GM18517 (cell line): ENCODE measurements around the gene PIK3R2.

Experiments used
- ATAC-seq: cut with Tn5 transposase; IDR thresholded peaks from one replicate; pipeline ENCODE4 v1.9.1; 2021; ENCODE audit warnings: mild to moderate bottlenecking, moderate library complexity; ENCODE audit not compliant: unreplicated experiment

Gene PIK3R2

DNA sequence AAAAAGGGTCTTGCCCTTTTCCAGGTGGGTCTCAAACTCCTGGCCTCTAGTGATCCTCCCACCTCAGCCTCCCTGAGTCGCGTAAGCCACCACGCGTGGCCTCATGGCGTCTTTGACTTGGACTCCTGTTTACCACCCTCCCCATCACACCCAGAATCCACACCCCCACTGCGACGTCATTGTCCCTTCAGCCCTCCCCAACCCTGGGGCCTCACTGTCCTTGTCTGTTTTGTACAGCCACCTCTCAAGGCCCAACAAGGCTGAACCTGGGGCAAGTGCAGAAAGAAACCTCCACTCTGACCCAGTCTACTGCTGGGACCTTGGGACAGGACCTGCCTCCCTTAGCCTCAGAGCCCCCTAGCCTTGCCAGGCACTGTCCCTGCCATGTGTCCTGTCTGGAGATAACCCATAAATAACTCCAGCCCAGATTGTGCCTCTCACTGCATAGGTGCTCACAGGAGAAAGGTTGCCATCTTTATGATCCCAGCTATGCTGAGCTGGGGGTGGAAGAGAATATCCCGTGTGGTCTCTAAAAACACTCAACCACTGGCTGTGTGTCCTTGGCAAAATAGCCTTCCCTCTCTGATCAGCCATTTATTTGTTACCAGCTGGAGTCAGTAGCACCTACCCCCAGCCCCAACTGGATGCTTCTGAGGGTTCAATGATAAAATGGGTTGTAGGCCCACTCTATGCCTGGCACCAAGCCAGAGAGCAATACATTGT is 18.8 kb downstream of the PIK3R2 start:
- no peak for ATAC-seq

DNA sequence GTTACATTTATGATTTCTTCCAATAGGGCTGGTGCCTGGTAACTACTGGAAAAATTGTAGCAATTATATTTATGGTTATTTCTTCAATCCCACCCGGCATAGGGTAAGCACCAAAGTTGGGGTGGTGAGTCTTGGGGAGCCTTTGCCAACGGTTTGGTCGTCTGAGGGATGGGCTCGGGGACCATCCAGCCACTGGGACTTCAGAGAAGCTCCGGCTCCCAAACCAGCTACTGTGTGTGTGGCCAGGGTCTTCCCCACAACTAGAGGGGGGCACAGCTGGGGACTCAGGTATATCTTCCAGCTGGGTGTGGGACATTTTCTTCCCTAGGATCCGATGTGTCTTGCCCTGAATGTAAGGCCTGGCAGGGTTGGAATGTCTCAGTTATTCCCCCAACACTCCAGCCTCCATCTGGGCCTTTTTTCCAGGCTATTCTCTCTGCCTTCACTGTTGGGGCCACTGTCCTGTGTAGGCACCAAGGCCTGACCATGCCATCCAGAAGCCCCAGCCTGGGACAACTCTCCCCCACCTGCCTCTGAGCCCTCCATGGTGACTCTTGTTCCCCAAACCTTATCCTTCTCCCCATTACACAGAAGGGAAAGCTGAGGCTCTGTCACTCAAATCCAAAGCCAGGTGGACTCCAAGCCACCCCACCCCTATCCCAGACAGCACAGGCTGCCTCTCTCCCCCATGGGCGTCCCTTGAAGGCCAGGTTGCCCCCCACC is 19.5 kb downstream of the PIK3R2 start:
- no peak for ATAC-seq

DNA sequence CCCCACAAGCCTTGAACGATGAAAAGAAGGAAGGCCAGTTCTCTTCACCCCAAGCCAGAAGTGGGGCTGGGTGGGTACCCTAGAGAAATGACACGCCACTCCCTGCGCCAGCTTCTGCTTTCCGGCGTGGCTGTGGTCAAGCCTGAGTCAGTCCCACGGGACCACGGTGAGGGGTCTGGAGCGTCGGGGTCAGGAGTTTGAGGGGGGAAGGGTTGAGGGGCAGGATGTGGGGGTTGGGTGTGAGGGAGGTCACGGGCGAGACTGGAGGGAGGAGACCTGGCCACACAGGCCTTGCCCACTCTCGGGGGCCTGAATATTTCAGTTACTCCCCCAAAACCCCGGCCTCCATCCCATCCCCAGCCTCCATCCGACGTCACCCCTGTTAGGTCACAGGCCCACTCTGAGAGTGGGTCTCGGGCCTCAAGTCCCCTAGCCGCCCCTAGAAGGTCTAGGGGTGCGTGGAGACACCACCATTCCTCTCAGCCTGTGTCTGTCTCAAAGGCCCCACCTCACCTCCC is 20.1 kb downstream of the PIK3R2 start:
- ATAC-seq = no peak

DNA sequence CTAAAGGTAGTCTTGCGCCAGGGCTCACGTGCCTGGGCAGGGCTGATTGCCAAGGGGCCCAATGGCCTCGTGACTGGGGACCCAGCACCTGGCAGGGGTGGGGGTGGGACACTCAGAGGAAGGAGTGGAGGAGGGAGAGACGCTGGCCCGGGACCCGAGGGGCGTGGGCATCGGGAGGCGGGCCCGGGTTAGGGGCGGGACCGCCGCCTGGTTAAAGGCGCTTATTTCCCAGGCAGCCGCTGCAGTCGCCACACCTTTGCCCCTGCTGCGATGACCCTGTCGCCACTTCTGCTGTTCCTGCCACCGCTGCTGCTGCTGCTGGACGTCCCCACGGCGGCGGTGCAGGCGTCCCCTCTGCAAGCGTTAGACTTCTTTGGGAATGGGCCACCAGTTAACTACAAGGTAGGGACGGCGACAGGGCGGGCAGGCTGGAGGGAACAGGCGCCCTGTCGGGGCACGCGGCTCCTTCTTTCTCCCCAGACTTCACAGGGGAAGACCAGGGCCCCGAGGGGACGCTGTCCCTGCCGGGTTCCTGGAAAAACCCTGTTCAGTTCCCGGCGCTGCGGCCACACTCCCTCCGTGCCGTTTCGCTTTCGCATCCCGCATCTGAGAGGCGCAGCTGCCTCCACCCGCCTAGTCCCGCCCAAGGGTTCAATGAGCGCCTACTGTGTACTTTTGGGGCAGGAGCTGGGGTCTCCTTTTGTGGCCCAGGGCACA is 20.8 kb downstream of the PIK3R2 start, which contains the start of gene IFI30:
Gene IFI30, plus strand, starts transcription at position 242 of the 717 bp plus-strand sequence. Its CDS starts 29 bp downstream, at position 271.
- peak; percentile 47 for ATAC-seq

DNA sequence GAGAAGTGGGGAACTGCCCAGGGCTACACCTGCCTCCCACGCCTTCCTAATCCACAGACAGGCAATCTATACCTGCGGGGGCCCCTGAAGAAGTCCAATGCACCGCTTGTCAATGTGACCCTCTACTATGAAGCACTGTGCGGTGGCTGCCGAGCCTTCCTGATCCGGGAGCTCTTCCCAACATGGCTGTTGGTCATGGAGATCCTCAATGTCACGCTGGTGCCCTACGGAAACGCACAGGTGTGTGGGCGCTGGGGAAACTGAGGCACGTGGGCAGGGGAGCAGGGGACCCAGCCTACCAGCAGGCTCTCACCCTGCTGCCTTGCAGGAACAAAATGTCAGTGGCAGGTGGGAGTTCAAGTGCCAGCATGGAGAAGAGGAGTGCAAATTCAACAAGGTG is 22.0 kb downstream of the PIK3R2 start:
- ATAC-seq = no peak

DNA sequence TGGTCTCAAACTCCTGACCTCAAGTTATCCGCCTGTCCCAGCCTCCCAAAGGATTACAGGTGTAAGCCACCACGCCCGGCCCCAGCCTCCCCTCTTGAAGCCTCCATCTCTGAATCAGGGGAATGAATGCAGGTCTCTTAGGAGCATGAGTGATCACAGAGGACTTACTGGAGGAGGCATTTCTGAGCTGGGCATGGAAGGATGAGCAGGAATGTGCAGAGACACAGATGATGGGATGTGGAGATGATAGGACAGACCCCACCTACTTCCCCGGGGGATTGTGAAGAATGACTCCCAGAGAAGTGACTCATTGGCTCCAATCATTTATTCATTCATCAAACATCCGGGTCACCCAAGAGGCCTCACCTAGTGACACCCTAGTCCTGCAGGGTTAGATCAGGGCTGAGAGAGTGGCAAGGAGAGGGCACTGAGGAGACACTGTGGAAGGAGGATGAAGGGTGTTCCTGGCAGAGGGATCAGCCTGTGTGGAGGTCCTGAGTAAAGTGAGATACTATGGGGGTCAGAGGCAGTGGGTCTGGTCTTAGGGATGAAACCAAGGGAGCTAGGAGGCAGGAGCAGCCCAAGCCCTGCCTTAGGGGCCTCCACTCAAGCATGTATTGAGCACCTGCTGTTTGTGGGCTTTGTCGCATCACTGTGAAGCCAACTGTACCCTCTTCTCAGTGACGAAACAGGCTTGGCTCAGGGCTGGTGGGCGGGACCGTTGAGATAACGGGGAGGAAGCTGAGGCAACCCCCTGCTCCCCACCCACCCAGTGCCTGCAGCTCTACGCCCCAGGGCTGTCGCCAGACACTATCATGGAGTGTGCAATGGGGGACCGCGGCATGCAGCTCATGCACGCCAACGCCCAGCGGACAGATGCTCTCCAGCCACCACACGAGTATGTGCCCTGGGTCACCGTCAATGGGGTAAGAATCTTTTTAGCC is 23.7 kb downstream of the PIK3R2 start:
- no peak for ATAC-seq

DNA sequence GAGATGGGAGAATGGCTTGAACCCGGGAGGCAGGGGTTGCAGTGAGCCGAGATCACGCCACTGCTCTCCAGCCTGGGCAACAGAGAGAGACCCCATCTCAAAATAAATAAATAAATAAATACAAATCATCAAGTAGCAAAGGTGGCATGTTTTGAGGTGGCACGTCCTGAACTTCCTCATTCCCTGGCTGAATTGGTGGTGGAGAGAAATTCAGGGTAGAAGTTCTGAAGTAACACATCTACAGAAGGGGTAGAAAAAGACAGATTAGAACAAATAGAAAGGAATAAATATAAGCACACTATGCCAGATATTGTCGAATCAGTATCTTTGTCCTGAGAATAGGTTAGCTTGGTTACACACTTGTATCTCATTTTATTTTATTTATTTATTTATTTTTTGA is 27.0 kb downstream of the PIK3R2 start:
- ATAC-seq = no peak

DNA sequence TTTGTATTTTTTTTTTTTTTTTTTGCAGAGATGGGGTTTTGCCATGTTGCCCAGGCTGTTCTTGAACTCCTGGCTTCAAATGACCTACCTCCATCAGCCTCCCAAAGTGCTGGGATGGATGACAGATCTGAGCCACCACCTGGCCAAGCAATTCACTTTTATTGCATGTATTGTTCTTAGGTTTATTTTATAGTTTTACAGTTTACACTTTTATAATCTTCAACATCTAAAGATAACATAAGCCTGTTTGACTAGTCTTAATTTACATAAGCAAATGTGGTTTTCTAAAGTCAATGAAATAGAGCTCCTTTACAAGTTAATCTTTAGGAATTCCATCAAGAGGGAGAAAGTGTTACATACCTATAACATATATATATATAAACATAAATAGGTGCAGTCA is 30.6 kb downstream of the PIK3R2 start:
- no peak for ATAC-seq

DNA sequence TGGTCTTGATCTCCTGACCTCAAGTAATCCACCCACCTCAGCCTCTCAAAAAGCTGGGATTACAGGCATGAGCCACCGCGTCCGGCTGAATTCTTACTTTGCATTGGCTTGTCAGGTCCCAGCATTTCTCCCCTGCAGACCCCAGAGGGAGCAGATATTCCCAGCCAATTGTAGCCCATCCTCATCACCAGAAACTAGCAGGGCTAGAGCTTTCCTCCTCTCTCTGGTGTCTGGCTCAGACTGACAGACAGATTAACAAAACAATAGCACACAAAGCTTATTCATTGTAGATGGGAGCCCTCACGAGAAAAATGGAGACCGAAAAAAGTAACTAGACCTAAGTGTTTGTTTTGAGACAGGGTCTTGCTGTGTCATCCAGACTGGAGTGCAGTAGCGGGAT is 32.6 kb downstream of the PIK3R2 start:
- ATAC-seq = no peak

DNA sequence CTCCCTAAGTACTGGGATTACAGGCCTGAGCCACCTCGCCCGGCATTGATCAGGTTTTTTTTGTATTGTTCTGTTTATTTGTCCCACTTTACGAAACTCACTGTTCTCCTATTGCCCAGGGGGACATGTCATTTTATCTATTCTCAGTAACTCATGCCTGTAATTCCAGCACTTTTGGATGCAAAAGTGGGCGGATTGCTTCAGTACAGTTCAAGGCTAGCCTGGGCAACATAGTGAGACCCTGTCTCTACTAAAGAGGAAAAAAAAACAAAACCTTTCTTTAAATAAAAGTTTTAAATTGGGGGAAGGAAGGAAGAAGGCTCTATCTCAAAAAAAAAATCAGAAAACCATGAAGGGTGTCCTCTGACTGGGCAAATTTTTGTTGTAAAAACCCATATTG is 37.3 kb downstream of the PIK3R2 start:
- no peak for ATAC-seq

DNA sequence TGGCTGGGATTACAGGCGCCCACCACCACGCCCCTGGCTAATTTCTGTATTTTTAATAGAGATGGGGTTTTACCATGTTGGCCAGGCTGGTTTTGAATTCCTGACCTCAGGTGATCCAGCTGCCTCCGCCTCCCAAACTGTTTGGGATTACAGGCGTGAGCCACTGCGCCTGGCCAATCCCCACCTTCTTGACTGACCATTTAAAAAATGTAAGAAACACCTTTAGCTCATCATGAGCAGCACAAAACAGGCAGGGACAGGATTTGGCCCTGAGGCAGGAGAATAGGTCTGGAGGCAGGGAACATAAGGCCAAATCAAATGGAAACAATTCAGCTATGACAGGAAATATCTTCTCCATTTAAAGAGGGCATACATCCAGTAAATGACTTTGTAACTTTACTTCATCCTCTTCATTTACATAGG is 38.7 kb downstream of the PIK3R2 start:
- no peak for ATAC-seq

DNA sequence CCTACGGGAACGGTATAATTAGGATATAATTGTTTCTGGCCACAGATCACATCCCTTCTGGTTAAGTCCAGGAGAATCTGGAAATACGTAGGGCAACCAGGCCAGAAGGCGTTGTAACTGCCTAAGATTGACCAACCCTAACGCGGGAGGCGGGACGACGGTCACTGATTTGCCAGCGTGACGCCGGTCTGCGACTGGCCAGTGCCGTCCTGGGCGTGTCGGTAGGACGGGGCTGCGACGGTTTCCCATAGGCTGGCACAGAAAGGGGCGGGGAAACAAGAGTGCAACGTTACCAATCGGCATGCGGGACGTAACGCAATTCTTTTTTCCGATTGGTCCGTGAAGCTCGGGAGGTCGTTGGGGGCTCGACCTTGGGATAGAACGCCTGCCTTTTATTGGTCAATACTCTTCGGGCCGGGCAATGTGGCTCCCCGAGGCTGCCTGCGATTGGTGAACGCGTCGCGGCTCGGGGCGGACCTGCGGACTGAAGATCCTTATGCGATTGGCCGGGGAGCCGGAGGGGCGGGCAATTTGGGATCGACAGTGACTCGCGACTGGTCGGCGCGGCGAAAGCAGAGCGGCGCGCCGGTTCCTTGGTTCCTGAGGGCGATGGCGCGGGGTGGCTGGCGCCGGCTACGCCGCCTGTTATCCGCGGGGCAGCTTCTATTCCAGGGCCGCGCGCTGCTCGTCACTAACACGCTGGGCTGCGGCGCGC is 39.9 kb downstream of the PIK3R2 start, which contains the start of gene MPV17L2:
Gene MPV17L2, plus strand, starts transcription at position 546 of the 715 bp plus-strand sequence. Its CDS starts 64 bp downstream, at position 610.
- ATAC-seq = peak; percentile 80

DNA sequence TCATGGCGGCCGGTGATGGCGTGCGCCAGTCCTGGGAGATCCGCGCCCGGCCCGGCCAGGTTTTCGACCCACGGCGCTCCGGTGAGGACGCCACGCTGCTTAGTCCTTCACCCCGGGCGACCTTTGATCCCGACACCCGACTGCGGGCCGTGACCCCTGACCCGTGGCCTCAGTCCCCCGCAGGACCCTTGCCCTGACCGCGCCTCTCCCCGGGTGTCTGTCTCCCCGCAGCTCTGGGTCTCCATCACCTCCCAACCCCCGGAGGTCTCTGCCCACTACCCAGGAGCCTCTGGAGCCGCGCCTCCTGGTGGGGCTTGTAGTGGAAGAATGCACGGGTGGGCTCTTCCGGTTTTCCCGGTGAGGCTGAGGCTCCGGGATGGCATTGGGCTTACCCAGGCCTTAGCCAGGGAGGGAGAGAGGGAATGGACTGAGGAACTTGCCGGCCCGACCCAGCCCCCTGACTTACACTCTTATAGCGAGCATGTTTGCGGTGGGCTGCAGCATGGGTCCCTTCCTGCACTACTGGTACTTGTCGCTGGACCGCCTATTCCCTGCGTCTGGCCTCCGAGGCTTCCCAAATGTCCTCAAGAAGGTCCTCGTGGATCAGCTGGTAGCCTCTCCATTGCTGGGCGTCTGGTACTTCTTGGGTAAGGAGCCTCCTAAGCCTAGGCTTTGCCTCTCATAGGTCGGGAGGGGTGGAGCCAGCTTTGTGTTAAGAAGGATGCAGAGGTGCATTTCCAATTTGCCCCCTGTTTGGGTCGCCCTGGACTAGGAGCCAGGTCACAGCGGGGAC is 40.6 kb downstream of the PIK3R2 start:
- ATAC-seq = peak; percentile 10

DNA sequence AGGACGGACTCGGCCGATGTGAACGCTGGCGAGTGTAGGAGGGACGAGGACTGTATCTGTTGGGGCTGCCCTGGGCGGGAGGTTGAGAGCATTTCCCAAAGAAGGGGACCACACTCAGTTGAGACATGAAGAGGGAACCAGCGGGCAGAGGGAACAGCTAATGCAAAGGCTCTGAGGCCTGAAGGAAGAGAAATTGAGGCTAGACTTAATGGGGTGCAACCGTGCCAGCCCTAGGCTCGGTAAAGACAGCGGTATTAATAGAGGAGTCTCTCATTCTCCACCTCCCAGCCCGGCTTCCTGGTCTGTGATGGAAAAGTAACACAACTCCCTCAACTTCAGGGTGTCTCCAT is 41.2 kb downstream of the PIK3R2 start:
- ATAC-seq = no peak

DNA sequence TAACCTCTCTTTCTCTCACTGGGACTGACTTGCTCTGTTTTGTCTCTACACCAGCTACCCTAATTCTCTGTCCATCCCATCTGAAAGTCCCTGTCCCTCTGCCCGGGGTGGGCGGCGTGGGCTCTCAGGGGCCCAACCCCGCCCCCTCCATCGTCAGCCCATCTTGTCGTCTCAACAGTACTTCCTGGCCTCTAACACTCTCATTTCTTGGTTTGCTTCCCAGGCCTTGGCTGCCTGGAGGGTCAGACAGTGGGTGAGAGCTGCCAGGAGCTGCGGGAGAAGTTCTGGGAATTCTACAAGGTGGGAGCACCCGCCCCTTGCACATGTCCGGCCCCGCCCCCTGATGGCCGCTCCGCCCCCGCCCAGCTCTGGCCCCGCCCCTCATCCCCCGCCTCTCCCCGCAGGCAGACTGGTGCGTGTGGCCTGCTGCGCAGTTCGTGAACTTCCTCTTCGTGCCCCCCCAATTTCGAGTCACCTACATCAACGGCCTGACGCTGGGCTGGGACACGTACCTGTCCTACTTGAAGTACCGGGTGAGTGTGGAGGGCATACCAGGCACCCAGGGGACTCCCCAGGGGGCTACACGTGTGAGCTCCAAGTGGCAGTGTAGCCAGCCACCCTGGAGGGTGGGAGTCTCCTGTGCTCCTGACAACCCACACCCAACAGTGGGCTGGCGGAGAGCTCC is 41.7 kb downstream of the PIK3R2 start:
- ATAC-seq = no peak

DNA sequence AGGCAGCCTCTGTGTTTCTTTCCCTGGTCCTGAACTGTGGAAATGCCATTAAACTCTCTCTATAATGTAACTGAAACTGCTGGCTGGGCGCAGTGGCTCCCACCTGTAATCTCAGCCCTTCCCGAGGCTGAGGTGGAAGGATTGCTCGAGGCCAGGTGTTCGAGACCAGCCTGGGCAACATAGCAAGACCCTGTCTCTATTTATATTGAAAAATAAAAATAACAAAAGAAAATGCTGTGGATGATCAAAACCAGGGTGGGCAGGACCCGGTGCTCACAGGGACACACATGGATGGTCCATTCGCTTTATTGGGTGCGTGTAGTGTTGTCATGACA is 43.5 kb downstream of the PIK3R2 start:
- no peak for ATAC-seq

DNA sequence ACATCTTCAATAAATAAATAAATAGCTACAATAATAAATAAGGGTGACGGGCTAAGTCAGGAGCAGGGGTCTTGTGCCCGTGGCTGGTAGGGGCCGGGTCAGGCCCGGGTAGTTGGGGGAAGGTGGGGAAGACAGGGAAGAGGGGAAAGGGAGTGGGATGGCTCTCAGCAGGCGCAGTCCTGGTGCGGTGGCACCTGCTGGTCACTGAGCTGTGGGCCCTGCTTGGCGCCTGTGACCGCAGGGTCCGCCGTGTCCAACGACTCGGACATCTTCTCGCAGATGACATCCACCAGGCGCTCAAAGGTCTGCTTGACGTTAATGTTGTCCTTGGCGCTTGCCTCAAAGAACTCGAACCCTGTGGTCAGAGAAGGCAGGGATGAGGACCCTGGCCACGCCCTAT is 44.3 kb downstream of the PIK3R2 start:
- no peak for ATAC-seq

DNA sequence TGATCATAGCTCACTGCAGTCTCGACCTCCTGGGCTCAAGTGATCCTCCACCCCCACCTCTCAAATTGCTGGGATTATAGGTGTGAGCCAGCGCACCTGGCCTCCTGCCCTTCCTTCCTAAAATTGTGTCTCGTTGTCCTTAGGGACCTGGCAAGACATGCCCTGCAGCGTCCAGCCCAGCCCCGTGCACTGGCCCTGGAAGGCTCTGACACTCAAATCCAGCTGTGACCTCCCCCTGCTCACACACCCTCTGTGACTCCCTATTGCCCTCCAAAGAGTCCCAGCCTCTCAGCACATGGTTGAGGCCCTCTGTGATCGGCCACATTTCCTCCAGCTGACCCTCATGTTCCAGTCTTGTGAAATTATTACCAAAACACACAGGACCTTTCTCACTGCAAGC is 45.0 kb downstream of the PIK3R2 start:
- ATAC-seq = no peak

DNA sequence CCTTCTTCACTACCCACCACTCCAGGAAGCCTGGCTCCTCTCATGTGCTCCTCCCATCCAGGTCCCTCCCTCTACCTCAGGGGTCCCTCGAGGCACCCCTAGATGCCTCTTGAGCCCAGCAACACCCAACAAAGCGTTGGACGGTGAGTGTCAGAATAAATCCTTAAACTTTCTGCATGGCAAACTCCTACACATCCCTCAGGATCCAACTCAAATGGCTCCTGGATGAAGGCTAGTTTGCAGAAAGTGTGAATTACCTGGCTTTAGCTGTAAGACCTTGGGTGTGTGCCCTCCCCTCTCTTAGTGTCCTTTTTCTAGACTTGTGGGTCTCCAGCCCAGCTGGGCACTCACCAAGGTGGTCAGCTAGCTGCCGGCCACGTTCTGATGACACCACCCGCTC is 45.4 kb downstream of the PIK3R2 start:
- ATAC-seq = no peak
